Thyroid gland (tissue), 4 donors: ENCODE measurements around the gene ACAA2.

ENCODE experiments used
- CTCF ChIP-seq, 6 experiments: fragments of 200-600 bp in 3 of 6; fragments of 450-650 bp in 3 of 6; sonication (generic) in 3 of 6; IDR thresholded peaks; one replicate each; pipeline ENCODE4 v1.5.1; 2016 to 2019; ENCODE audit warnings: antibody characterized with exemption in 6 of 6, mild to moderate bottlenecking in 2 of 6, inconsistent platforms in 1 of 6, moderate library complexity in 1 of 6
- POLR2A ChIP-seq, 2 donors: fragments of 450-650 bp; IDR thresholded peaks; one replicate each; pipeline ENCODE4 v1.6.1; 2017; ENCODE audit warnings: antibody characterized with exemption in 2 of 2, mild to moderate bottlenecking in 2 of 2, moderate library complexity in 1 of 2

- TF ChIP-seq CTCF (IDR thresholded peaks at IDR 0.05) (no peak), POLR2A (IDR thresholded peaks at IDR 0.05) (no peak)
Measured at GRCh38 chr18:49849331-49850217, 36.2 kb upstream of the ACAA2 start.
